IMR-90 (cell line): Measurements from ENCODE around the gene TRIM47. TPM values are rescaled to one million over a fixed set of nuclear protein-coding genes. Genes with fewer than 3 reads are reported as not detected.
A peak's percentile ranks its signal among the peaks of the same experiment; 100 is the strongest.

ENCODE experiments used
- ELK1 ChIP-seq: fragments of 150-350 bp; IDR thresholded peaks from 2 replicates; pipeline ENCODE4 v1.6.1; 2016; ENCODE audit warnings: low read depth, mild to moderate bottlenecking, low read length, moderate library complexity, borderline replicate concordance
- MAZ ChIP-seq: IDR thresholded peaks from 2 replicates; pipeline ENCODE4 v1.6.1; 2012; ENCODE audit warnings: low read depth, mild to moderate bottlenecking, low read length, improper control_type of control experiment, moderate library complexity, borderline replicate concordance
- MXI1 ChIP-seq: IDR thresholded peaks from 2 replicates; pipeline ENCODE4 v1.6.1; 2012; ENCODE audit warnings: low read depth, mild to moderate bottlenecking, low read length, moderate library complexity, borderline replicate concordance
- RFX5 ChIP-seq: IDR thresholded peaks from 2 replicates; pipeline ENCODE4 v1.8.0; 2012; ENCODE audit warnings: low read depth, mild to moderate bottlenecking, low read length, moderate library complexity
- SMC3 ChIP-seq: fragments of 150-350 bp; IDR thresholded peaks from 2 replicates; pipeline ENCODE4 v1.6.1; 2016; ENCODE audit warnings: low read depth, mild to moderate bottlenecking, antibody characterized with exemption, low read length, moderate library complexity
- polyA plus RNA-seq, 3 experiments: library from polyadenylated mRNA; depleted of rRNA; stranded (reverse); fragments of >200 nt; gene quantifications; 2 replicates each; pipeline ENCODE4 v1.2.3, GENCODE V29; 2012; ENCODE audit warnings: low replicate concordance in 1 of 3
- total RNA-seq: library from RNA; depleted of rRNA; stranded (reverse); fragments of >200 nt; gene quantifications from 2 replicates; pipeline ENCODE4 v1.2.3, GENCODE V29; 2012

The TRIM47 gene
- total and polyA plus RNA-seq, 2 of the 4 experiments (the other 2 are of a cell fraction) = 1.4 to 7.5 TPM

GRCh38 chr17:75855310-75856061, 22.9 kb downstream of the TRIM47 start, which contains the start of gene WBP2 (continued):
- TF ChIP-seq SMC3 (no peak), ELK1 (no peak), MXI1 (0 out of 2 replicates have a peak, but pooled peaks have one; percentile 61), MAZ (peak; percentile 6; the same call in 1 of the 2 replicates), RFX5 (no peak)
